ENCODE data around the gene TMED9.
"Not testable (repeated sequence)": the region's sequence is repeated elsewhere in the genome, so short reads cannot be mapped to it uniquely, and the experiment has no call there.

The TMED9 gene

GRCh38 chr5:177607115-177607451 lies 15.1 kb downstream of the TMED9 start:
- no peak for DNase-seq

- peak; percentile 62 for DNase-seq
These were observed 15.6 kb downstream of the TMED9 start for GRCh38 chr5:177607452-177608192.

- no peak for DNase-seq
These were observed 16.5 kb downstream of the TMED9 start for GRCh38 chr5:177608243-177609075.

GRCh38 chr5:177609076-177610059 lies 17.4 kb downstream of the TMED9 start:
- DNase-seq, result no peak

GRCh38 chr5:177610131-177610769 lies 18.2 kb downstream of the TMED9 start:
- no peak for DNase-seq

DNA sequence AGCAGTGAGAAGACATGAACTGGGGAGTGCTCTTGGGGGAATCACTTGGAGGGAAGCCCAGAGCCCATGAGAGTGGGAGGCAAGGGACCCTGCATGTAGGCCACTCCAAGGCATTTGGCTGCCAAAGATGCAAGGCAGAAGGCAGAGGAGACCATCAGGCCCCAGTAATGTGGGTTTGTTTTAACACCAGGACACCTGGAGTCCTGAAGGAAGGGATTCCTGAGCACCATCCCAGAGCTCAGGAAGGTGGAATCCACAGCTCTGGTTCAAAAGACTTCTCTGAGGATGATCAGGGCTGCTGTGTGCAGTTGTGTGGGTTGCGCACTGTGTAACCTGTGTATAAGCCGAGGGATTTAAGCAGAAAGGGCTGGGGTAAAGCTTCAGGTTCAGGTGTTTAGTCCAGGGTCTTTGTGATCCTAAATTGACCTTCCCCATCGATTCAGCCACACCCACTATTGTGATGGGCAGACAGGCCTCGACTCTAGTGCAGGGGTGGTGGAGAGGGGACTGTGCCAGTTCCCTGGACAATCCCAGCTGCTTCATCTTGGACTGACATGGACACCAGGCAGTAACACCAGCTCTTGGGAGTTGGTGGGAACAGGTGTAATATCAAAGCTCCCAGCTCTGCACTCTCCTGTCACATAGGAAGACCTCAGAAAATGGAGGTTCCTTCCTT lies 18.9 kb downstream of the TMED9 start:
- no peak for DNase-seq

- DNase-seq, result no peak
These were observed 19.6 kb downstream of the TMED9 start for GRCh38 chr5:177611446-177612214.

GRCh38 chr5:177612215-177612673 lies 20.2 kb downstream of the TMED9 start:
- DNase-seq, result no peak

DNA sequence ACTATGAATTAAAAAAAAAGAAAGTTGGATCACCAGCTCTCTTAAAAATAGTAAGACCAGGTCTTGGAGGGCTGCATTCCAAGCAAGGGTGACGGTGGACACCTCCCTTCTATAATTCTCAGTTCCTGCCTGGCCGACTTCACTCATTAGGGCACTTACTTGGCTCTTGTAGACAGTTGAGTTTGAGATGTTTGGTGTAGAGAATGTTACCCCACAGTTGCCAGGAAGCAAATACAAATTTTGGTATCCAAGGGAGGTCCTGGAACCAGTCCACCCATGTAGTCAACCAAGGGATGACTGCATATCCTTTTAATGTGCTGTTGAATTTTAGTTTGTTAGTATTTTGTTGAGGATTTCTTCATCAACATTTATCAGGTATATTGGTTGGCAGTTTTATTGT lies 28.6 kb downstream of the TMED9 start:
- DNase-seq, result no peak

- not testable (repeated sequence) for DNase-seq
These were observed 32.2 kb downstream of the TMED9 start for GRCh38 chr5:177624172-177624571.

- DNase-seq, result not testable (repeated sequence)
These were observed 38.2 kb downstream of the TMED9 start for GRCh38 chr5:177630186-177630585.

DNA sequence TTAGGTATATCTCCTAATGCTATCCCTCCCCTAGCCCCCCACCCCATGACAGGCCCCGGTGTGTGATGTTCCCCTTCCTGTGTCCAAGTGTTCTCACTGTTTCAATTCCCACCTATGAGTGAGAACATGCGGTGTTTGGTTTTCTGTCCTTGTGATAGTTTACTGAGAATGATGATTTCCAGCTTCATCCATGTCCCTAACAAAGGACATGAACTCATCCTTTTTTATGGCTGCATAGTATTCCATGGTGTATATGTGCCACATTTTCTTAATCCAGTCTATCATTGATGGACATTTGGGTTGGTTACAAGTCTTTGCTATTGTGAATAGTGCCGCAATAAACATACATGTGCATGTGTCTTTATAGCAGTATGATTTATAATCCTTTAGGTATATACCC lies 42.9 kb downstream of the TMED9 start:
- DNase-seq, result not testable (repeated sequence)

DNA sequence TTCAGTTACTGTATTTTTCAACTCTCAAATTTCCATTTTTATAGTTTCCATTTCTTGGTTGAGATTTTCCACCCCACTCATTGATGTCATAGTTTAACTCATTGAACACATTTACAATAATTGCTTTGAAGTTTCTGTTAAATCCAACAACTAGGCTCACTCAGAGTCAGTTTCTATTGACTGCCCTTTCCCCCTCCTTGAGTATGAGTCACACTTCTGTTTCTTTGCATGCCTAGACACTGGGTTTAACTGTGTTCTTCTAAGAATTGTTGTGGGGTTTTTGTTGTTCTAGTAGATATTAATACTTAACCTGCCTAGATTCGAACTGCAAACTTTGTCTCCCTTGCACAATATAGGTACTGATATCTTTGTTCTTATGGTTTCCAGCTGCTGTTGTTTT lies 53.5 kb downstream of the TMED9 start:
- DNase-seq, result not testable (repeated sequence)
